Measurements from ENCODE around the gene PGLYRP2.

GRCh38 chr19:15432629-15433518 is 46.4 kb downstream of the PGLYRP2 start:
- TF ChIP-seq BHLHE40 (IDR thresholded peaks at IDR 0.05; ENCODE audit: borderline replicate concordance) (no peak), SUZ12 (IDR thresholded peaks at IDR 0.05) (no peak), TARDBP (IDR thresholded peaks at IDR 0.05) (no peak), ZNF384 (IDR thresholded peaks at IDR 0.05) (no peak), NFRKB (IDR thresholded peaks at IDR 0.05) (no peak), FOXM1 (IDR thresholded peaks at IDR 0.05; ENCODE audit: borderline replicate concordance) (0 out of 2 replicates have a peak, but pooled peaks have one; percentile 32), FOXK2 (IDR thresholded peaks at IDR 0.05) (no peak), SP1 (IDR thresholded peaks at IDR 0.05) (no peak), CTBP1 (IDR thresholded peaks at IDR 0.05; ENCODE audit: borderline replicate concordance) (no peak), ELF4 (IDR thresholded peaks at IDR 0.05) (no peak)

Data from HEK293T (cell line).